SK-N-SH (cell line): Measurements from ENCODE around the gene TOM1L1. TPM values are rescaled to one million over a fixed set of nuclear protein-coding genes. Genes with fewer than 3 reads are reported as not detected.

ENCODE experiments used
- CTCF ChIA-PET: fragments of 300-600, 350-600 bp; formaldehyde crosslinking; extraction: SDS; loops from one replicate; lab custom pipeline; 2021; lab: Yijun Ruan, JAX
- POLR2A ChIA-PET: fragments of 350-600 bp; sonication (Branson Sonifier 250); formaldehyde crosslinking; extraction: SDS; loops from one replicate; lab custom pipeline; 2020; ENCODE audit warnings: antibody characterized with exemption, inconsistent platforms; lab: Yijun Ruan, JAX
- DNase-seq: peaks from one replicate; pipeline ENCODE4 v3.0.0; 2012
- H2AFZ ChIP-seq: fragments of 200-600 bp; sonication (generic); 2 replicates; pipeline ENCODE4 v1.8.1; 2016; ENCODE audit warnings: antibody characterized with exemption, mild to moderate bottlenecking, low read depth
- H3F3A ChIP-seq: fragments of 200-600 bp; sonication (generic); replicated peaks from 2 replicates; pipeline ENCODE3; 2016; ENCODE audit warnings: antibody characterized with exemption, mild to moderate bottlenecking; ENCODE audit not compliant: insufficient read depth
- H3K27ac ChIP-seq, 2 experiments: fragments of 200-500 bp in 1 of 2; fragments of 200-600 bp in 1 of 2; sonication (Bioruptor generic) in 1 of 2; sonication (generic), shearing (Covaris generic) in 1 of 2; 2 replicates each; pipeline versions ENCODE4 v1.5.1 to v1.6.1; 2014 to 2016; ENCODE audit warnings: low read depth in 2 of 2, inconsistent platforms in 1 of 2, low read length in 1 of 2, mild to moderate bottlenecking in 1 of 2, mixed read lengths in 1 of 2
- H3K27me3 ChIP-seq: fragments of 200-600 bp; sonication (generic), shearing (Covaris generic); 2 replicates; pipeline ENCODE4 v1.6.1; 2016; ENCODE audit warnings: mixed run types; ENCODE audit not compliant: insufficient read depth
- H3K36me3 ChIP-seq, 2 experiments: fragments of 200-500 bp in 1 of 2; fragments of 200-600 bp in 1 of 2; sonication (Bioruptor generic) in 1 of 2; sonication (generic) in 1 of 2; replicated peaks in 1 of 2; 2 replicates each; pipeline versions ENCODE3 to v1.5.1; 2014 to 2016; ENCODE audit warnings: low read length in 1 of 2, mild to moderate bottlenecking in 1 of 2; ENCODE audit not compliant: insufficient read depth in 2 of 2, control insufficient read depth in 1 of 2
- H3K4me1 ChIP-seq, 2 experiments: fragments of 200-500 bp in 1 of 2; fragments of 200-600 bp in 1 of 2; sonication (Bioruptor generic) in 1 of 2; sonication (generic), shearing (Covaris generic) in 1 of 2; 2 replicates each; pipeline versions ENCODE4 v1.5.1 to v1.6.1; 2014 to 2016; ENCODE audit warnings: low read depth in 1 of 2, low read length in 1 of 2, mixed run types in 1 of 2; ENCODE audit not compliant: insufficient read depth in 2 of 2, control insufficient read depth in 1 of 2
- H3K4me2 ChIP-seq: fragments of 200-600 bp; sonication (generic), shearing (Covaris generic); 2 replicates; pipeline ENCODE4 v1.6.1; 2017; ENCODE audit warnings: mixed run types
- H3K4me3 ChIP-seq, 2 experiments: fragments of 200-500 bp in 1 of 2; fragments of 200-600 bp in 1 of 2; sonication (Bioruptor generic) in 1 of 2; sonication (generic), shearing (Covaris generic) in 1 of 2; 2 replicates each; pipeline versions ENCODE4 v1.5.1 to v1.8.1; 2014 to 2016; ENCODE audit warnings: low read depth in 2 of 2, inconsistent platforms in 1 of 2, low read length in 1 of 2, mild to moderate bottlenecking in 1 of 2, mixed read lengths in 1 of 2, moderate library complexity in 1 of 2
- H3K79me2 ChIP-seq: fragments of 200-600 bp; sonication (generic); 2 replicates; pipeline ENCODE4 v1.8.1; 2017; ENCODE audit warnings: mild to moderate bottlenecking; ENCODE audit not compliant: insufficient read depth
- H3K9ac ChIP-seq: fragments of 200-600 bp; sonication (generic); 2 replicates; pipeline ENCODE4 v1.6.1; 2017; ENCODE audit warnings: mixed run types
- H3K9me2 ChIP-seq: fragments of 200-600 bp; sonication (generic); 2 replicates; pipeline ENCODE4 v1.6.1; 2017; ENCODE audit warnings: mixed run types
- H3K9me3 ChIP-seq: fragments of 200-600 bp; sonication (generic); 2 replicates; pipeline ENCODE4 v1.6.1; 2017; ENCODE audit warnings: mixed run types, mild to moderate bottlenecking, moderate library complexity
- H4K20me1 ChIP-seq: fragments of 200-600 bp; sonication (generic); 2 replicates; pipeline ENCODE4 v1.6.1; 2017; ENCODE audit warnings: mild to moderate bottlenecking, mixed run types; ENCODE audit not compliant: insufficient read depth
- ELF1 ChIP-seq: IDR thresholded peaks from 2 replicates; pipeline ENCODE4 v1.4.0; 2012
- EP300 ChIP-seq, 2 experiments: IDR thresholded peaks; 2 replicates each; pipeline versions ENCODE4 v1.4.0 to v1.6.1; 2012; ENCODE audit warnings: borderline replicate concordance in 1 of 2, low read depth in 1 of 2, low read length in 1 of 2
- EZH2phosphoT487 ChIP-seq: fragments of 200-600 bp; sonication (generic); IDR thresholded peaks from 2 replicates; pipeline ENCODE4 v1.6.1; 2017; ENCODE audit warnings: low read depth, mixed run types, mild to moderate bottlenecking, antibody characterized with exemption, moderate library complexity, borderline replicate concordance
- FOXJ3 ChIP-seq: sonication (generic); formaldehyde crosslinking; IDR thresholded peaks from 2 replicates; pipeline ENCODE4 v1.5.1; 2020; ENCODE audit warnings: mild to moderate bottlenecking, missing genetic modification reagents
- GATA2 ChIP-seq: sonication (generic); formaldehyde crosslinking; IDR thresholded peaks from 2 replicates; pipeline ENCODE4 v1.5.0; 2020; ENCODE audit warnings: mild to moderate bottlenecking, missing genetic modification reagents
- JUND ChIP-seq: IDR thresholded peaks from 2 replicates; pipeline ENCODE4 v1.4.0; 2012
- MEF2A ChIP-seq: IDR thresholded peaks from 2 replicates; pipeline ENCODE4 v1.4.0; 2012; ENCODE audit warnings: low read depth, borderline replicate concordance
- RCOR1 ChIP-seq: fragments of 150-350 bp; IDR thresholded peaks from 2 replicates; pipeline ENCODE4 v1.6.1; 2017; ENCODE audit warnings: antibody characterized with exemption, low read length
- SMC3 ChIP-seq: IDR thresholded peaks from 2 replicates; pipeline ENCODE4 v1.6.1; 2012; ENCODE audit warnings: low read depth, low read length, improper control_type of control experiment
- YY1 ChIP-seq: IDR thresholded peaks from 2 replicates; pipeline ENCODE4 v1.4.0; 2012; ENCODE audit warnings: low read depth, mild to moderate bottlenecking
- WGBS: methylation state at CpG from one replicate; pipeline ENCODE4 v1.1.6; 2017; ENCODE audit warnings: low lambda C conversion rate; 5-methylcytosine and 5-hydroxymethylcytosine counted together
- polyA plus RNA-seq, 3 experiments: library from polyadenylated mRNA; depleted of rRNA; stranded (reverse); fragments of >200 nt; gene quantifications; 2 replicates each; pipeline ENCODE4 v1.2.3, GENCODE V29; 2012
- TF ChIP-seq, protein P1 (sequence below): IDR thresholded peaks from 2 replicates; pipeline ENCODE4; 2012
- TF ChIP-seq, protein P2 (sequence below): IDR thresholded peaks from 2 replicates; pipeline ENCODE4 v1.4.0; 2012; ENCODE audit warnings: low read depth, borderline replicate concordance
- TF ChIP-seq, protein P3 (sequence below): fragments of 200-600 bp; sonication (generic); IDR thresholded peaks from 2 replicates; pipeline ENCODE4 v1.6.1; 2017; ENCODE audit warnings: antibody characterized with exemption, mild to moderate bottlenecking, moderate library complexity
- TF ChIP-seq, protein P4 (sequence below): IDR thresholded peaks from 2 replicates; pipeline ENCODE4 v1.4.0; 2012; ENCODE audit warnings: low read depth, borderline replicate concordance
- TF ChIP-seq, protein P5 (sequence below): IDR thresholded peaks from 2 replicates; pipeline ENCODE4 v1.6.1; 2012; ENCODE audit warnings: mild to moderate bottlenecking, low read depth, low read length, moderate library complexity

Gene TOM1L1
- polyA plus RNA-seq, 1 of the 3 experiments (the other 2 are of a cell fraction), result 46.5 TPM

DNA sequence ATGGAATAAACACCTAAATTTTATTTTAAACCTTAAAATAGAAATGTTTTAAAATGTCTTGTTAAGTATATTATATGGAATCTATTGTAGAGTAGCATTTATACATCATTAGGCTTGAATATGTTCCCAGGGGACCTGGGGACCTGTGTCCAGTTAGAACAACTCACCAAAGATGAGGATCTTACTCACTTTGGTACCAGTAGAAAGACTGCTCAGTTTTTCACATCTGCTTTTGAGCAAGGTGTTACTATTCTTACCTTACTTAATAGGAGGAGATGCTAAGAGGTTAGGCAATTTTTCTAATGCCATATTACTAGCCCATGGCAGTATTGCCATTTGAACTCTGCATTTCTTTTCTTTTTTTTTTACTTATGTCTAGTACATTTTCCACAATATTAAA lies 82.6 kb downstream of the TOM1L1 start:
- ChIA-PET CTCF (interaction anchor here (2.6 kb wide), 1 partner anchor 10 kb away, joined by 9 read pairs; no protein-coding TSS in a partner anchor), POLR2A (no interaction called here)
- H3F3A ChIP-seq, result peaks cover 17% of the 10 kb centered on the region
- peaks cover 6% of the 10 kb centered on the region; the same call in 1 of the 2 replicates for H3K9me3 ChIP-seq
- H3K4me2 ChIP-seq, result no peak overlapping the region
- DNase-seq, result no peak
- H2AFZ ChIP-seq, result no peak overlapping the region
- no peak overlapping the region for H3K27ac ChIP-seq
- H3K9me2 ChIP-seq, result no peaks in the 10 kb centered on the region
- H3K4me3 ChIP-seq, result no peak overlapping the region
- H3K36me3 ChIP-seq, result peaks cover 14 to 16% of the 10 kb centered on the region in 2 experiments
- H4K20me1 ChIP-seq, result no peaks in the 10 kb centered on the region
- TF ChIP-seq EP300 (IDR thresholded peaks at IDR 0.05; ENCODE audit: borderline replicate concordance in 1 of 2, low read depth in 1 of 2, low read length in 1 of 2), result no peak
- TF ChIP-seq, protein P1, sequence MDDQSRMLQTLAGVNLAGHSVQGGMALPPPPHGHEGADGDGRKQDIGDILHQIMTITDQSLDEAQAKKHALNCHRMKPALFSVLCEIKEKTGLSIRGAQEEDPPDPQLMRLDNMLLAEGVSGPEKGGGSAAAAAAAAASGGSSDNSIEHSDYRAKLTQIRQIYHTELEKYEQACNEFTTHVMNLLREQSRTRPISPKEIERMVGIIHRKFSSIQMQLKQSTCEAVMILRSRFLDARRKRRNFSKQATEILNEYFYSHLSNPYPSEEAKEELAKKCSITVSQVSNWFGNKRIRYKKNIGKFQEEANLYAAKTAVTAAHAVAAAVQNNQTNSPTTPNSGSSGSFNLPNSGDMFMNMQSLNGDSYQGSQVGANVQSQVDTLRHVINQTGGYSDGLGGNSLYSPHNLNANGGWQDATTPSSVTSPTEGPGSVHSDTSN, result no peak
- no peak for TF ChIP-seq SMC3
- no peak for TF ChIP-seq EZH2phosphoT487
- TF ChIP-seq YY1, result no peak
- TF ChIP-seq, protein P2, sequence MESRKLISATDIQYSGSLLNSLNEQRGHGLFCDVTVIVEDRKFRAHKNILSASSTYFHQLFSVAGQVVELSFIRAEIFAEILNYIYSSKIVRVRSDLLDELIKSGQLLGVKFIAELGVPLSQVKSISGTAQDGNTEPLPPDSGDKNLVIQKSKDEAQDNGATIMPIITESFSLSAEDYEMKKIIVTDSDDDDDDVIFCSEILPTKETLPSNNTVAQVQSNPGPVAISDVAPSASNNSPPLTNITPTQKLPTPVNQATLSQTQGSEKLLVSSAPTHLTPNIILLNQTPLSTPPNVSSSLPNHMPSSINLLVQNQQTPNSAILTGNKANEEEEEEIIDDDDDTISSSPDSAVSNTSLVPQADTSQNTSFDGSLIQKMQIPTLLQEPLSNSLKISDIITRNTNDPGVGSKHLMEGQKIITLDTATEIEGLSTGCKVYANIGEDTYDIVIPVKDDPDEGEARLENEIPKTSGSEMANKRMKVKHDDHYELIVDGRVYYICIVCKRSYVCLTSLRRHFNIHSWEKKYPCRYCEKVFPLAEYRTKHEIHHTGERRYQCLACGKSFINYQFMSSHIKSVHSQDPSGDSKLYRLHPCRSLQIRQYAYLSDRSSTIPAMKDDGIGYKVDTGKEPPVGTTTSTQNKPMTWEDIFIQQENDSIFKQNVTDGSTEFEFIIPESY, result no peak
- TF ChIP-seq, protein P3, sequence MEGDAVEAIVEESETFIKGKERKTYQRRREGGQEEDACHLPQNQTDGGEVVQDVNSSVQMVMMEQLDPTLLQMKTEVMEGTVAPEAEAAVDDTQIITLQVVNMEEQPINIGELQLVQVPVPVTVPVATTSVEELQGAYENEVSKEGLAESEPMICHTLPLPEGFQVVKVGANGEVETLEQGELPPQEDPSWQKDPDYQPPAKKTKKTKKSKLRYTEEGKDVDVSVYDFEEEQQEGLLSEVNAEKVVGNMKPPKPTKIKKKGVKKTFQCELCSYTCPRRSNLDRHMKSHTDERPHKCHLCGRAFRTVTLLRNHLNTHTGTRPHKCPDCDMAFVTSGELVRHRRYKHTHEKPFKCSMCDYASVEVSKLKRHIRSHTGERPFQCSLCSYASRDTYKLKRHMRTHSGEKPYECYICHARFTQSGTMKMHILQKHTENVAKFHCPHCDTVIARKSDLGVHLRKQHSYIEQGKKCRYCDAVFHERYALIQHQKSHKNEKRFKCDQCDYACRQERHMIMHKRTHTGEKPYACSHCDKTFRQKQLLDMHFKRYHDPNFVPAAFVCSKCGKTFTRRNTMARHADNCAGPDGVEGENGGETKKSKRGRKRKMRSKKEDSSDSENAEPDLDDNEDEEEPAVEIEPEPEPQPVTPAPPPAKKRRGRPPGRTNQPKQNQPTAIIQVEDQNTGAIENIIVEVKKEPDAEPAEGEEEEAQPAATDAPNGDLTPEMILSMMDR, result no peak
- TF ChIP-seq RCOR1, result no peak
- TF ChIP-seq MEF2A, result no peak
- TF ChIP-seq, protein P4, sequence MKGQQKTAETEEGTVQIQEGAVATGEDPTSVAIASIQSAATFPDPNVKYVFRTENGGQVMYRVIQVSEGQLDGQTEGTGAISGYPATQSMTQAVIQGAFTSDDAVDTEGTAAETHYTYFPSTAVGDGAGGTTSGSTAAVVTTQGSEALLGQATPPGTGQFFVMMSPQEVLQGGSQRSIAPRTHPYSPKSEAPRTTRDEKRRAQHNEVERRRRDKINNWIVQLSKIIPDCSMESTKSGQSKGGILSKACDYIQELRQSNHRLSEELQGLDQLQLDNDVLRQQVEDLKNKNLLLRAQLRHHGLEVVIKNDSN, result no peak
- TF ChIP-seq, all 33 proteins: peak for 0
- Histone ChIP-seq H3K79me2 (peaks cover 8% of the 10 kb centered on the region), H3K4me1 (peaks cover 0 to 15% of the 10 kb centered on the region in 2 experiments; a peak in 2 of 4 replicates), H3K27me3 (no peaks in the 10 kb centered on the region), H3K9ac (no peak overlapping the region)

DNA sequence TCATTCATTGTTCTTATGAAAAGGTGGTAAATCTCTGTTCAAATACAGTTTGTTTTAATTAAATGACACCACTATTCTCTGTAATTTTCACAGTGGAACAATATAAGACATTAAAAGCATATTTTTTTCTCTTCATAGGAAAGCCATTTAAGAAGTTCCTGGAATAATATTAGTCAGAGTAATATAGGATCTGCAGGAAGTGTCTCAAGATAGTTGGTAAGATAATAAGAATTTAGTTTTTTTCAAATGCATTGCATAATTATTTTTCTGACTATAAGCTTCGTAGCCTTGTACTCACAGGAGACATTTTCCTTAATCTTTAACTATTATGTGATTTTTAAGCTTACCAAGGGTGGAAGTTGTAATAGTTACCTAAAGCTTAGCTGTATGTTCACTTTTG lies 84.8 kb downstream of the TOM1L1 start:
- Histone ChIP-seq H3F3A (peaks cover 12% of the 10 kb centered on the region), H3K9me3 (peaks cover 2% of the 10 kb centered on the region; the same call in 1 of the 2 replicates), H3K79me2 (peaks cover 8% of the 10 kb centered on the region; the same call in 1 of the 2 replicates), H3K4me3 (no peak overlapping the region), H3K4me2 (peak overlapping the region; percentile 20; the same call in 1 of the 2 replicates), H3K9me2 (no peaks in the 10 kb centered on the region), H3K27me3 (no peaks in the 10 kb centered on the region), H3K27ac (peak overlapping the region in 1 of 2 experiments; percentile 11; a peak in 1 of 4 replicates), H4K20me1 (no peaks in the 10 kb centered on the region), H3K36me3 (peaks cover 9 to 17% of the 10 kb centered on the region in 2 experiments), H3K4me1 (peaks cover 0 to 15% of the 10 kb centered on the region in 2 experiments; a peak in 3 of 4 replicates), H2AFZ (peak overlapping the region; percentile 40; the same call in 1 of the 2 replicates), H3K9ac (no peak overlapping the region)
- WGBS, result 64% methylated on average over 1 of the region's 1 CpG
- no peak for DNase-seq
- ChIA-PET POLR2A (no interaction called here), CTCF (interaction anchor here (0.9 to 3.1 kb wide), 8 partner anchors 8 to 529 kb away, joined by 3 to 16 read pairs (median 4); no protein-coding TSS in a partner anchor)
- no peak for TF ChIP-seq EZH2phosphoT487
- TF ChIP-seq JUND, result no peak
- TF ChIP-seq, protein P1, result no peak
- TF ChIP-seq ELF1, result no peak
- no peak for TF ChIP-seq FOXJ3 (CRISPR knock-in tag)
- TF ChIP-seq, protein P5, sequence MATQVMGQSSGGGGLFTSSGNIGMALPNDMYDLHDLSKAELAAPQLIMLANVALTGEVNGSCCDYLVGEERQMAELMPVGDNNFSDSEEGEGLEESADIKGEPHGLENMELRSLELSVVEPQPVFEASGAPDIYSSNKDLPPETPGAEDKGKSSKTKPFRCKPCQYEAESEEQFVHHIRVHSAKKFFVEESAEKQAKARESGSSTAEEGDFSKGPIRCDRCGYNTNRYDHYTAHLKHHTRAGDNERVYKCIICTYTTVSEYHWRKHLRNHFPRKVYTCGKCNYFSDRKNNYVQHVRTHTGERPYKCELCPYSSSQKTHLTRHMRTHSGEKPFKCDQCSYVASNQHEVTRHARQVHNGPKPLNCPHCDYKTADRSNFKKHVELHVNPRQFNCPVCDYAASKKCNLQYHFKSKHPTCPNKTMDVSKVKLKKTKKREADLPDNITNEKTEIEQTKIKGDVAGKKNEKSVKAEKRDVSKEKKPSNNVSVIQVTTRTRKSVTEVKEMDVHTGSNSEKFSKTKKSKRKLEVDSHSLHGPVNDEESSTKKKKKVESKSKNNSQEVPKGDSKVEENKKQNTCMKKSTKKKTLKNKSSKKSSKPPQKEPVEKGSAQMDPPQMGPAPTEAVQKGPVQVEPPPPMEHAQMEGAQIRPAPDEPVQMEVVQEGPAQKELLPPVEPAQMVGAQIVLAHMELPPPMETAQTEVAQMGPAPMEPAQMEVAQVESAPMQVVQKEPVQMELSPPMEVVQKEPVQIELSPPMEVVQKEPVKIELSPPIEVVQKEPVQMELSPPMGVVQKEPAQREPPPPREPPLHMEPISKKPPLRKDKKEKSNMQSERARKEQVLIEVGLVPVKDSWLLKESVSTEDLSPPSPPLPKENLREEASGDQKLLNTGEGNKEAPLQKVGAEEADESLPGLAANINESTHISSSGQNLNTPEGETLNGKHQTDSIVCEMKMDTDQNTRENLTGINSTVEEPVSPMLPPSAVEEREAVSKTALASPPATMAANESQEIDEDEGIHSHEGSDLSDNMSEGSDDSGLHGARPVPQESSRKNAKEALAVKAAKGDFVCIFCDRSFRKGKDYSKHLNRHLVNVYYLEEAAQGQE, result no peak
- no peak for TF ChIP-seq MEF2A
- no peak for TF ChIP-seq SMC3
- no peak for TF ChIP-seq GATA2 (CRISPR knock-in tag)
